Measurements from ENCODE around the gene FNDC3B. TPM values are rescaled to one million over a fixed set of nuclear protein-coding genes. Genes with fewer than 3 reads are reported as not detected.

Gene FNDC3B
- total RNA-seq, 2 experiments from 2014 or later = 11.5 to 12.3 TPM

DNA sequence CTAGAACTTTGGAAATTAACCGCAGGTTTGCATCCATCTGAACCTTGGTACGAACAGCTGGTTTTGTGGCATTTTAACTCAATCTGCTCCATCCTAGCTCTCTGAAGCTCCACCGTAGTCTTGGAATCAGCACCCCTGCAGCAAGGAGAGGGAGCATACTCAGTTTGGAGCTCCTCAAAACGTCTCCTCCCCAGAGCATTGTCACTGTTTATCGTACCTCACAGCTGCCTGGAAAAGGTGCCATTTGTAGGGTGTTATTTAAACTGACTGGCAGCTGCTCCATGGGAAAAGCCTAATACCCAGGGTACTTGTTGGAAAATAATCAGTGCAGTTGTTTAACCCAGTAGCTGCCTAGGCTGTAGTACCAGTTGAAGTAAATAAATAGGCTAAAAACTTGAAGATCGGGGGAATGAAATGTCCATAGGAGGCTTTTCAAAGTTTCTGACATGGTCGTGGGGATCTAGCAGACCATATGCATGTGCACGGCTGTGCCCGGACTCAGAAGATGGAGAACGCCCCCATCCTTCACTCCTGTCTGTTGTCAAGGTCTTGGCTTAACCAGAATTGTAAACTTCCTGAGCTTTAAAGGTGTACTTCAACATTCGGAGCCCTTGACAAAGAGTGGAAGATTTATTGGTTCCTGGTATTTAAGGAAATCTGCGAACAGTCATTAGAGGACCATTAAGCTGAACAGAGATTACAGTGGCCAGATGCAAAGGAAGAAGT lies 365.0 kb downstream of the FNDC3B start:
- peaks cover 15% of the 10 kb centered on the region for H3K27me3 Mint-ChIP-seq (ENCODE audit: low read depth)
- CTCF ChIA-PET = no interaction called here

DNA sequence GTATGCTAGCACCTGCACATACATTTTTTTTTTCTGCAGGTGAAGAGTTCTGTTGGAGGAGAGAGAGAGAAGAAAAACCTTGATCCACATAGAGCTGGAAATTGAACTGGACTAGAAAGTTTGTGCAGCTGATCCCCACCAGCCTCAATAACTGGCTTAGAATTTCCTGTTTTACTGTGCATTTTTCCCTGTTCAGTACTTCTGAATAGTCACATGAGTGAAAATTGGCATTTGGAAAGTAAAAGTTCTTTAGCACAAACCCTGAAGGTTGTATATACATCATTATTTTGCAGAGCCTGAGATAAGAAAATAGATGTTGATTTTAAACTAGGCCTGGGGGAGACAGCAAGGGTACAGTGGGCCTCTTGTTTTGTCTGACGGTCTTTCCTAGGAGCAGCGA lies 366.5 kb downstream of the FNDC3B start:
- Mint-ChIP-seq H3K9me3 (ENCODE audit: insufficient read depth) (peaks cover 6% of the 10 kb centered on the region), H3K36me3 (ENCODE audit: low read depth) (peaks cover 4% of the 10 kb centered on the region), H3K27ac (no peak overlapping the region), H3K4me1 (ENCODE audit: low read depth) (no peaks in the 10 kb centered on the region), H3K4me3 (no peak overlapping the region), H3K27me3 (ENCODE audit: low read depth) (peaks cover 15% of the 10 kb centered on the region)
- CTCF ChIA-PET = no interaction called here
- POLR2A ChIA-PET = no interaction called here
- DNase-seq (no peak), ATAC-seq (no peak)

More for the DNA sequence above, 365.0 kb downstream of the FNDC3B start:
- no peak overlapping the region for H3K27ac Mint-ChIP-seq
- ATAC-seq (no peak), DNase-seq (no peak)
- POLR2A ChIA-PET = no interaction called here
- H3K4me3 Mint-ChIP-seq = no peak overlapping the region
- no peaks in the 10 kb centered on the region for H3K4me1 Mint-ChIP-seq (ENCODE audit: low read depth)
- peaks cover 6% of the 10 kb centered on the region for H3K9me3 Mint-ChIP-seq (ENCODE audit: insufficient read depth)
- peaks cover 4% of the 10 kb centered on the region for H3K36me3 Mint-ChIP-seq (ENCODE audit: low read depth)

DNA sequence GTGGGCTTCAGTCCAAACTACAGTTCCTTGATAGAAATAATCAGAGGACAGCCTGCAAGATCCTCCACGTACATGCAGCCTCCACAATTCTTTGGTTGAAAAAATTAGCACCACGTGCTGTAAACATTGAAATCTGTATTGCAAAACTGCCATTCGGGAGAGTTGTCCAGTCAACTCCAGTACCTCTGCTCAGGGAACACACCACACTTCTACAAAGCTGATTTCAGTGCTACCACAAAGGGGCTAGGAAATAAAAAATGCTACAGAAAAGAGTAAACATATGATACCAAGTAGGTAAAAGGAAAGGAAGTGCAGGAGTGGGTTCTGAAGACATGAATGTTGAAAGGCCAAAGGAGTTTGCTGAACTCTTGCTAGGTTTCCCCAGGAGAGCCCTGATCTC lies 368.5 kb downstream of the FNDC3B start:
- CTCF ChIA-PET = no interaction called here
- ATAC-seq = no peak
- POLR2A ChIA-PET = no interaction called here
- no peak for DNase-seq
- no peaks in the 10 kb centered on the region for H3K36me3 Mint-ChIP-seq (ENCODE audit: low read depth)
- no peaks in the 10 kb centered on the region for H3K4me1 Mint-ChIP-seq (ENCODE audit: low read depth)
- peaks cover under 1% of the 10 kb centered on the region for H3K9me3 Mint-ChIP-seq (ENCODE audit: insufficient read depth)
- H3K4me3 Mint-ChIP-seq = no peak overlapping the region
- peaks cover 19% of the 10 kb centered on the region for H3K27me3 Mint-ChIP-seq (ENCODE audit: low read depth)
- H3K27ac Mint-ChIP-seq = no peak overlapping the region

DNA sequence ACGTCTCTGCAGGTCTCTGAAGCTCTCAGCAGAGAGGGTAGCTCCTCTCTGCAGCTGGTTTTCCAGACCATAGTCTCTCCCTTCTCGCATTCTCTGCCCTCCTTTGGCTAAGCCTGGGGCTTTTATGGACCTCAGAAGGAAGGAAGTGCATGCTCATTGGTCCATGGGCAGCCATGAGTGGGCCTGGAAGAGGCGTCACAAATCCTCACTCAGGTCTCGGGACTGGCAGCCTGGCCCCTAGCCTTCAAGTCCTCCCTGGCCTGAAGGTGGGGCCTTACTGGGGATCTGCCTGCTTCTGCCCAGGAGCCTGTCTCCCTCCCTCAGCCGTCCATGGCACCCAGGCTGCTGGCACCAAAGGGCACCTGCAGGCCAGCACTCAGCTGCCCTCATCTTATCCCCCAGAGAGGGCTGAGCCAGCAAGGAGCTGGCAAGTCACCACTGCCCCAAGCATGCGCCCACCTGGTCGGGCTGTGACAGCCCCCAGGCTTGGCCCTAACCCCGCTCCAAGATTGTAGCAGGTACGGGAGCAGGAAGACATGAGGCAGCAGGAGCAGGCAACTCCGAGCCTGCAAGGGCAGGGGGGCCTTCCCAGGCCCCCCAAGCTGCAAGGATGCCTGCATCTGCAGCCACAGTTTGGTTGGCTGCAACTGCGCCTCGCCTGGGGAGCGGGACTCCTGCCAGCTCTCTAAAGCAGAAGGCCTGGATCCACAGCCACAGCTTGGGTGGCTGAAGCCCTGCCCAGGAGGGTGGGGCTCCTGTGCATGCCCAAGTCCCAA lies 371.5 kb downstream of the FNDC3B start:
- Mint-ChIP-seq H3K36me3 (ENCODE audit: low read depth) (no peaks in the 10 kb centered on the region), H3K4me3 (no peak overlapping the region), H3K27me3 (ENCODE audit: low read depth) (peaks cover 29% of the 10 kb centered on the region), H3K27ac (no peak overlapping the region), H3K4me1 (ENCODE audit: low read depth) (no peaks in the 10 kb centered on the region), H3K9me3 (ENCODE audit: insufficient read depth) (no peaks in the 10 kb centered on the region)
- ChIA-PET CTCF (interaction anchor here (0.7 to 1.6 kb wide), 2 partner anchors 50 to 185 kb away, joined by 3 to 5 read pairs; no protein-coding TSS in a partner anchor), POLR2A (no interaction called here)
- DNase-seq (no peak), ATAC-seq (no peak)

DNA sequence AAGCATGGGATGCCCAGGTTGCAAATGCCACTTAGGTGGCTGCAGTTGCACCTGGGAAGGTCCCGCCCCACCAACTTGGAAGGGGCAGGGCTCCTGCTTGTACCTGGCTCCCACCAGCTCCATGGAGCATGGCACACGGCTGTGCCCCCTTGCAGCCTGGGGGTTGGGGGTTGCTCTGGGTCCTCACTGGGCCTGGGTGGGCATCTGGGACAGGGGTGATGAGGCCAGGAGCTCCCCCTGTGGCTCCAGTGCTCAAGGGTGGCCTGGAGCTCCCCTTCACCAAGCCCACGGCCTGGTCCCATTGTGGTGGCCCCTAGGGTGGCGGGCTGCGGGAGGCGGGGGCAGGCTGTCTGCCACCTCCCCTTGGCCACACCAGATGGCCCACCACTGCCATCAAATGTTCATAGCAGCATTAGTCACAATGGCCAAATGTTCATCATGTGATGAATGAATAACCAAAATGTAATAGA lies 372.1 kb downstream of the FNDC3B start:
- H3K9me3 Mint-ChIP-seq (ENCODE audit: insufficient read depth) = no peaks in the 10 kb centered on the region
- peaks cover 28% of the 10 kb centered on the region for H3K27me3 Mint-ChIP-seq (ENCODE audit: low read depth)
- no peak overlapping the region for H3K27ac Mint-ChIP-seq
- no peak overlapping the region for H3K4me3 Mint-ChIP-seq
- DNase-seq (no peak), ATAC-seq (no peak)
- ChIA-PET POLR2A (no interaction called here), CTCF (no interaction called here)
- no peaks in the 10 kb centered on the region for H3K4me1 Mint-ChIP-seq (ENCODE audit: low read depth)
- H3K36me3 Mint-ChIP-seq (ENCODE audit: low read depth) = no peaks in the 10 kb centered on the region

DNA sequence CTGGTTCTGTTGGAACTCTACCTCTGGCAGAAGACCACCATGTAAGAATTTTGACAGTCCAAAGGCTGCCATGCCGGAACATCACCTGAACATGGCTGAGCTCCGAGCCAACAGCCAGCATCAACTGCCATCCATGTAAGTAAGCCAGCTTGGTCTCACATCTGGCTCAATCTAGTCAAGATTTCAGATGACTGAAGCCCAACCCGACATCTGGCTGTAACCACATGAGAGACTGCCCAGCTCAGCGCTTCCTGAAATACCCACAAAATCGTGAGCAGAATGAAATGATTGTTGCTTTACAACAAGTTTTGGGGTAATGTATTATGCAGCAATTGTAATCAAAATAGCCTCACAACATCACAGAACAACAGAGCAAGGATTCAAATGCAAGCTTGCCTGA lies 375.9 kb downstream of the FNDC3B start:
- ATAC-seq (no peak), DNase-seq (no peak)
- peaks cover 47% of the 10 kb centered on the region for H3K27me3 Mint-ChIP-seq (ENCODE audit: low read depth)
- no peaks in the 10 kb centered on the region for H3K4me1 Mint-ChIP-seq (ENCODE audit: low read depth)
- H3K36me3 Mint-ChIP-seq (ENCODE audit: low read depth) = no peaks in the 10 kb centered on the region
- ChIA-PET POLR2A (no interaction called here), CTCF (interaction anchor here (1.2 kb wide), 1 partner anchor 24 kb away, joined by 3 read pairs; no protein-coding TSS in a partner anchor)
- no peaks in the 10 kb centered on the region for H3K9me3 Mint-ChIP-seq (ENCODE audit: insufficient read depth)
- H3K27ac Mint-ChIP-seq = no peak overlapping the region
- H3K4me3 Mint-ChIP-seq = no peak overlapping the region

DNA sequence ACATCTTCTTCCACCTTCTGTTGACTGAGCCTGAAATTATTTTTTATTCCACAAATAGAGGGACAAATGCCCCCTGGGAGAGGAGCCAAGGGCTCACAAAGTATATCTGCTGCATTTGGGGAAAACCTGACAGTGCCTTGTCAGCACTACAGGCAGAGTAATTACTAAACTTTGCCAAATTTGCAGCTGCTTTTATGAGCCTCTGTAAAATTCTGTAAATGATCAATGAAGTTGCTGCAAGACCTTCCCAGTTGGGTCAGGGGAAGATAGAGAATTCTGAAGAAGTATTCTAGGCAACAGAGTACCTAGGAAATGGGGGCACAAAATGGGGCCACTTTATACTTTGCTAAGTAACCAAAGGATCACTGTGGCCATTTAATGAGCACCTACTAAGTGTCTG lies 398.3 kb downstream of the FNDC3B start:
- Mint-ChIP-seq H3K4me1 (ENCODE audit: low read depth) (no peaks in the 10 kb centered on the region), H3K9me3 (ENCODE audit: insufficient read depth) (peaks cover 7% of the 10 kb centered on the region), H3K27me3 (ENCODE audit: low read depth) (peaks cover 29% of the 10 kb centered on the region), H3K27ac (no peak overlapping the region), H3K4me3 (no peak overlapping the region), H3K36me3 (ENCODE audit: low read depth) (no peaks in the 10 kb centered on the region)
- ATAC-seq = no peak
- no peak for DNase-seq
- POLR2A ChIA-PET = no interaction called here
- CTCF ChIA-PET = no interaction called here

DNA sequence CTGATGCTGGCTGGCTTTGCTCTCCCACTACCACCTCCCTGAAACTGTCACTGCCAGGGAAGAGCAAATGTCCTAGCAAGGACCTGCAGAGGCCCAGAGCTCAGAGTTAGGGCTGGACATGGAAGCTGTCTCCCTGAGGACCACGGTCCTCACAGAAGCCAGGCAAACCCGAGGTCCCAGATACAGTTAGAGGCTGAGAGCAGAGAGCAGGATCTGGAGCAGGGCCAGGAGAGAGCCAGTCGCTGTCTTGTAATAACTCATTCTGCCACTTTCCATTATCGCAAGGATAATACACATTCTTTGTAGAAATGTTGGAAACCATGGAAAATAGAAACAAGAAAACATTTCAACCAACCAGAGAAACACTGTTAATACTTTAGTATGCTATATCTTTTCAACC lies 398.8 kb downstream of the FNDC3B start:
- Mint-ChIP-seq H3K36me3 (ENCODE audit: low read depth) (no peaks in the 10 kb centered on the region), H3K9me3 (ENCODE audit: insufficient read depth) (peaks cover 7% of the 10 kb centered on the region), H3K4me3 (no peak overlapping the region), H3K4me1 (ENCODE audit: low read depth) (no peaks in the 10 kb centered on the region), H3K27me3 (ENCODE audit: low read depth) (peaks cover 31% of the 10 kb centered on the region), H3K27ac (no peak overlapping the region)
- ChIA-PET POLR2A (no interaction called here), CTCF (no interaction called here)
- DNase-seq (no peak), ATAC-seq (no peak)

DNA sequence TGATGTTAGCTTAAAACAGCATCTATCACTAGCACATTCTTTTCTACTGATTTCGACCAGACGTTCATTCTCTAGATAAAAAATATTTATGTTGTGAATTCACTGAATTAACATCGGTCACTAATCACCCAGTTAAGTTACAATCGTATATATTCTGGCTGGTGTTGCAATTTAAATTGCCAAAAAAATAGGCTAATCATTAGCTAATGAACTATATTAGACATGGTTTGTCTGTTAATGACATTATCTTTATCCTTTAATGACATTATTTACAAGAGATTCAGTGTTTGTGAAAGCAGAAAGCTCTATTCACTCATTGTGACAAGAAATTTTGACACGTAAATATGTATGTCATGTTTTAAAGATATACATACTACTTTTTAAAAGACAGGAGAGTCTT lies 402.2 kb downstream of the FNDC3B start:
- ChIA-PET POLR2A (no interaction called here), CTCF (no interaction called here)
- Mint-ChIP-seq H3K27ac (no peak overlapping the region), H3K4me3 (no peak overlapping the region), H3K9me3 (ENCODE audit: insufficient read depth) (no peaks in the 10 kb centered on the region), H3K4me1 (ENCODE audit: low read depth) (no peaks in the 10 kb centered on the region), H3K36me3 (ENCODE audit: low read depth) (no peaks in the 10 kb centered on the region), H3K27me3 (ENCODE audit: low read depth) (peaks cover 49% of the 10 kb centered on the region)
- no peak for DNase-seq
- ATAC-seq = no peak

DNA sequence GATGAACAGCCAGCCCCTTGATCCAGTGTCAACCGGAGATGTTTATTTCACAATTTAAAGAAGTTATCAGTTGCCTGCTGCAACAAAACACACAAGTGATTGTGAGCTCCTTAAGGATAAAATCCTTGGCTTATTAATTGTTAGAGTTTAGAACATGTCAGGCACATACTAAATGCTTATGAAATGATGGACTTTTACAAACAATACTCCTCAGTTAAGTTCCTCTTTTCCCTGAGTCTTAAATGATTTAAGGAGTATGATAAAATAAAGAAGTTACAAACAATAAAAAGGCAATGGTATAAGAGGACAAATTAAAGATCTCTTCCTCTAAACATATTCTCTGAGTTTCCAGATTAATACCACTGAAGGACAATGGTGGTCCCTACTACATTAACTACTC lies 403.2 kb downstream of the FNDC3B start:
- ChIA-PET POLR2A (no interaction called here), CTCF (interaction anchor here (1.2 kb wide), 1 partner anchor 18 kb away, joined by 3 read pairs; no protein-coding TSS in a partner anchor)
- Mint-ChIP-seq H3K9me3 (ENCODE audit: insufficient read depth) (no peaks in the 10 kb centered on the region), H3K4me1 (ENCODE audit: low read depth) (peaks cover 7% of the 10 kb centered on the region), H3K36me3 (ENCODE audit: low read depth) (peaks cover 2% of the 10 kb centered on the region), H3K4me3 (no peak overlapping the region), H3K27ac (no peak overlapping the region), H3K27me3 (ENCODE audit: low read depth) (peaks cover 58% of the 10 kb centered on the region)
- no peak for ATAC-seq
- no peak for DNase-seq

DNA sequence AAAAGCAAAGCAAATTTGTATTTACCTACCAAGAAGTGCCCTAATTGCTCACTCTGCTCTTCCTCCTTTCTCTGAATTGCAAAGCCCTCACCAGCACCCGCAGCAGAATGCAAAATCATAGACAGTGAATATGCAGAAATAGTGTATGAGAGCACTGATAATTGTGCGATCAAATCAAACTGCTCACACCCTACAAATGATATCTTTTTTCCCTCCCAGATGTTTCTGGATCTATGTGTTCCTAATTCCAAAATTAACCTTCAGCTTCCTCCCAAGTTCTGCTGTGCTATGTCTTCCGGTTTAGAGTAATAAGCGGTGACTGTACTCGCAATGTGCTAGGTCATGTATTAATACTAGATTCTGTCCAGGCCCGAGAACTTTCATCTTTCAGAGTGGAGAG lies 405.4 kb downstream of the FNDC3B start:
- no peak overlapping the region for H3K4me3 Mint-ChIP-seq
- no peaks in the 10 kb centered on the region for H3K9me3 Mint-ChIP-seq (ENCODE audit: insufficient read depth)
- ATAC-seq (no peak), DNase-seq (no peak)
- POLR2A ChIA-PET = no interaction called here
- no peak overlapping the region for H3K27ac Mint-ChIP-seq
- CTCF ChIA-PET = interaction anchor here (0.9 to 1.8 kb wide), 3 partner anchors 16 to 151 kb away, joined by 3 to 9 read pairs (median 3); no protein-coding TSS in a partner anchor
- H3K4me1 Mint-ChIP-seq (ENCODE audit: low read depth) = peaks cover 29% of the 10 kb centered on the region
- H3K36me3 Mint-ChIP-seq (ENCODE audit: low read depth) = peaks cover 13% of the 10 kb centered on the region
- peaks cover 67% of the 10 kb centered on the region for H3K27me3 Mint-ChIP-seq (ENCODE audit: low read depth)

DNA sequence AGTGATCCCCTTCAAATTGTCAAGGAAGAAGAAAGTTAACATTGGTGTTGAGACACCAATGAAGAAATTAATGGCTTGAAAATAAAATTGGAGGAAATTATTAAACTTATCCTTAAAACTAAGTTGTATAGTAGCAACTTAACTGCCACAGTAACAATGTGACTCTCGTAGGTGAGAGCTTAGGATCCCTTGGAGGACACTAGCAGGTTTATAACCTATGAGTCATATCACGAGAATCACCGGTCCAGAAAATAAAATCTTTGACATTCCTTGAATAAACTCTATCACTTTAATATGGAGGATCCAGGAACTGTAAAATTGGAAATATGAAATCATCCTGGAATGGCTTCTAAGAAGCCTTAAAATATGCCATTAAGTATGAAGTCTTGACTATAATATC lies 406.8 kb downstream of the FNDC3B start:
- no peak overlapping the region for H3K27ac Mint-ChIP-seq
- H3K4me3 Mint-ChIP-seq = no peak overlapping the region
- CTCF ChIA-PET = interaction anchor here (1.3 kb wide), 1 partner anchor 15 kb away, joined by 3 read pairs; no protein-coding TSS in a partner anchor

More for the DNA sequence above, 406.8 kb downstream of the FNDC3B start:
- POLR2A ChIA-PET = no interaction called here
- H3K36me3 Mint-ChIP-seq (ENCODE audit: low read depth) = peaks cover 13% of the 10 kb centered on the region
- H3K27me3 Mint-ChIP-seq (ENCODE audit: low read depth) = peaks cover 74% of the 10 kb centered on the region
- no peak for DNase-seq
- H3K9me3 Mint-ChIP-seq (ENCODE audit: insufficient read depth) = no peaks in the 10 kb centered on the region
- peaks cover 31% of the 10 kb centered on the region for H3K4me1 Mint-ChIP-seq (ENCODE audit: low read depth)
- ATAC-seq = no peak

Data from activated CD8-positive, alpha-beta T cell treated with anti-CD3 and anti-CD28 coated beads, Interleukin-2, amount 10 ng/mL, durations not matched to agents 7 days and 5 days (primary cell).